Uterus (tissue), 4 donors: ENCODE measurements around the gene C19orf73. TPM values are rescaled to one million over a fixed set of nuclear protein-coding genes. Genes with fewer than 3 reads are reported as not detected.

Experiments used
- DNase-seq, 2 donors: peaks; one replicate each; pipeline ENCODE4 v3.0.0-alpha.2; 2019 to 2020
- H3K27ac ChIP-seq, 2 donors: fragments of 200-600 bp; sonication (generic); 1 replicate in 1 of 2; 2 replicates in 1 of 2; pipeline ENCODE4 v1.5.1; 2016 to 2018
- H3K27me3 ChIP-seq, 2 donors: fragments of 200-600 bp; sonication (generic); one replicate each; pipeline ENCODE4 v1.5.1; 2018 to 2019; ENCODE audit warnings: control low read depth in 1 of 2
- H3K36me3 ChIP-seq, 2 donors: fragments of 200-600 bp; sonication (generic); one replicate each; pipeline ENCODE4 v1.5.1; 2019; ENCODE audit warnings: control low read depth in 1 of 2
- H3K4me1 ChIP-seq, 2 donors: fragments of 200-600 bp; sonication (generic); one replicate each; pipeline ENCODE4 v1.5.1; 2018 to 2019; ENCODE audit warnings: control low read depth in 1 of 2
- H3K4me3 ChIP-seq, 2 donors: fragments of 200-600 bp; sonication (generic); 1 replicate in 1 of 2; 2 replicates in 1 of 2; pipeline ENCODE4 v1.5.1; 2018 to 2019; ENCODE audit warnings: mild to moderate bottlenecking in 1 of 2
- H3K9me3 ChIP-seq, 2 donors: fragments of 200-600 bp; sonication (generic); one replicate each; pipeline ENCODE4 v1.5.1; 2019; ENCODE audit warnings: control low read depth in 1 of 2
- CTCF ChIP-seq, 4 experiments: fragments of 200-600 bp in 2 of 4; fragments of 450-650 bp in 2 of 4; sonication (generic) in 2 of 4; IDR thresholded peaks; one replicate each; pipeline ENCODE4 v1.5.1; 2016 to 2019; ENCODE audit warnings: antibody characterized with exemption in 4 of 4, mild to moderate bottlenecking in 2 of 4, moderate library complexity in 1 of 4
- POLR2A ChIP-seq, 2 donors: fragments of 450-650 bp; IDR thresholded peaks; one replicate each; pipeline ENCODE4 v1.6.1; 2016; ENCODE audit warnings: antibody characterized with exemption in 2 of 2, mild to moderate bottlenecking in 1 of 2, moderate library complexity in 1 of 2
- intact Hi-C: fragments of 100-400 bp; cut with DNase I; formaldehyde crosslinking; loops from one replicate; pipeline ENCODE4 v1.15.1; 2023; ENCODE audit warnings: low total_unique reads
- total RNA-seq, 4 donors: library from RNA; depleted of rRNA in 3 of 4; stranded (reverse); fragments of >200 nt in 3 of 4; gene quantifications; one replicate each; pipeline versions ENCODE4 v1.1.0 to v1.2.4, GENCODE V29; 2014 to 2023
- donor health status: DM: yes; HTN: yes; CAD: no.

Gene C19orf73
- total RNA-seq, result not detected

GRCh38 chr19:49118565-49119410, at the start of gene C19orf73:
TSS of gene C19orf73 (minus strand) at chr19:49119143. CDS start at chr19:49119022, 121 bp downstream.
- H3K4me1 ChIP-seq, result peaks cover 0 to 17% of the 10 kb centered on the region in 2 donors
- H3K4me3 ChIP-seq, result peak within 1 kb of the TSS; percentile 51 to 66
- peak; percentile 70 to 80 for TF ChIP-seq POLR2A (IDR thresholded peaks at IDR 0.05)
- peak in 2 of 4 experiments; percentile 31 to 33 for TF ChIP-seq CTCF (IDR thresholded peaks at IDR 0.05)
- H3K27ac ChIP-seq, result peak within 1 kb of the TSS; percentile 86 to 96
- DNase-seq, result peak; percentile 92 to 95
- no peaks in the 10 kb centered on the region for H3K27me3 ChIP-seq
- intact Hi-C loops, result no loop called here
- H3K9me3 ChIP-seq, result no peaks in the 10 kb centered on the region
- H3K36me3 ChIP-seq, result no peaks in the 10 kb centered on the region

GRCh38 chr19:49168421-49168820, 49.5 kb upstream of the C19orf73 start:
- intact Hi-C loops, result no loop called here

GRCh38 chr19:49167857-49168409, 49.0 kb upstream of the C19orf73 start:
- Histone ChIP-seq H3K27me3 (no peaks in the 10 kb centered on the region), H3K4me3 (no peak overlapping the region), H3K36me3 (no peaks in the 10 kb centered on the region), H3K9me3 (no peaks in the 10 kb centered on the region), H3K4me1 (no peaks in the 10 kb centered on the region), H3K27ac (no peak overlapping the region)
- intact Hi-C loops, result no loop called here
- TF ChIP-seq POLR2A (IDR thresholded peaks at IDR 0.05) (no peak), CTCF (IDR thresholded peaks at IDR 0.05) (no peak)
- no peak for DNase-seq

More at GRCh38 chr19:49168421-49168820, 49.5 kb upstream of the C19orf73 start:
- Histone ChIP-seq H3K4me1 (no peaks in the 10 kb centered on the region), H3K9me3 (no peaks in the 10 kb centered on the region), H3K4me3 (no peak overlapping the region), H3K36me3 (no peaks in the 10 kb centered on the region), H3K27me3 (no peaks in the 10 kb centered on the region), H3K27ac (no peak overlapping the region)
- DNase-seq, result no peak
- TF ChIP-seq CTCF (IDR thresholded peaks at IDR 0.05) (no peak), POLR2A (IDR thresholded peaks at IDR 0.05) (no peak)

GRCh38 chr19:49165865-49166301, 46.9 kb upstream of the C19orf73 start:
- Histone ChIP-seq H3K36me3 (no peaks in the 10 kb centered on the region), H3K9me3 (no peaks in the 10 kb centered on the region), H3K4me1 (no peaks in the 10 kb centered on the region), H3K4me3 (no peak overlapping the region), H3K27me3 (no peaks in the 10 kb centered on the region), H3K27ac (peak overlapping the region in 1 of 2 donors; percentile 67)
- DNase-seq, result no peak
- TF ChIP-seq POLR2A (IDR thresholded peaks at IDR 0.05), result no peak
- no peak for TF ChIP-seq CTCF (IDR thresholded peaks at IDR 0.05)
- intact Hi-C loops, result no loop called here
